K562 (cell line): ENCODE data around the gene PPP1R14C. TPM values are rescaled to one million over a fixed set of nuclear protein-coding genes. Genes with fewer than 3 reads are reported as not detected.

Source experiments
- EP300 ChIP-seq: IDR thresholded peaks from 2 replicates; pipeline ENCODE4 v1.6.1; 2012; ENCODE audit warnings: low read length, improper control_type of control experiment
- FOXM1 ChIP-seq, 2 experiments: fragments of 450-650 bp in 1 of 2; sonication (generic) in 1 of 2; formaldehyde crosslinking in 1 of 2; IDR thresholded peaks; 2 replicates each; pipeline versions ENCODE4 v1.6.1 to v1.9.0; 2017 to 2022; ENCODE audit warnings: low read depth in 2 of 2, mild to moderate bottlenecking in 2 of 2, missing genetic modification reagents in 1 of 2, moderate library complexity in 1 of 2
- HMGN3 ChIP-seq: IDR thresholded peaks from 2 replicates; pipeline ENCODE4 v1.6.1; 2011; ENCODE audit warnings: borderline replicate concordance, low read depth, mild to moderate bottlenecking, mixed read lengths, low read length; ENCODE audit not compliant: insufficient read length; ENCODE audit errors: extremely low read depth
- HNRNPUL1 ChIP-seq: fragments of 200-400 bp; formaldehyde crosslinking; IDR thresholded peaks from 2 replicates; pipeline ENCODE4 v1.6.1; 2017; ENCODE audit warnings: low read length
- JUNB ChIP-seq: fragments of 450-650 bp; formaldehyde crosslinking; conservative IDR thresholded peaks from 2 replicates; pipeline ENCODE4 v1.4.0; 2020; ENCODE audit warnings: mild to moderate bottlenecking
- KAT8 ChIP-seq: fragments of 450-650 bp; IDR thresholded peaks from 2 replicates; pipeline ENCODE4 v1.6.1; 2016; ENCODE audit warnings: low read depth, mild to moderate bottlenecking
- L3MBTL2 ChIP-seq: fragments of 450-650 bp; IDR thresholded peaks from 2 replicates; pipeline ENCODE4 v1.6.1; 2016; ENCODE audit warnings: mild to moderate bottlenecking, moderate library complexity
- MTA3 ChIP-seq: fragments of 450-650 bp; formaldehyde crosslinking; IDR thresholded peaks from 2 replicates; pipeline ENCODE4 v1.6.1; 2017; ENCODE audit warnings: mild to moderate bottlenecking, borderline replicate concordance
- PTRF ChIP-seq: fragments of 450-650 bp; IDR thresholded peaks from 2 replicates; pipeline ENCODE4 v1.6.1; 2016; ENCODE audit warnings: mild to moderate bottlenecking, missing genetic modification characterization, missing compliant biosample characterization
- RBM17 ChIP-seq: fragments of 200-400 bp; formaldehyde crosslinking; IDR thresholded peaks from 2 replicates; pipeline ENCODE4 v1.6.1; 2017; ENCODE audit warnings: low read depth, mild to moderate bottlenecking, low read length, borderline replicate concordance
- ZNF174 ChIP-seq: fragments of 250-450 bp; sonication (Bioruptor Pico); IDR thresholded peaks from 2 replicates; pipeline ENCODE4 v1.4.0; 2020; ENCODE audit warnings: mild to moderate bottlenecking
- ZNF253 ChIP-seq: fragments of 250-450 bp; sonication (Bioruptor Pico); conservative IDR thresholded peaks from 2 replicates; pipeline ENCODE4 v1.6.1; 2021; ENCODE audit warnings: mild to moderate bottlenecking
- ZNF354B ChIP-seq: fragments of 250-450 bp; sonication (Bioruptor Pico); IDR thresholded peaks from 2 replicates; pipeline ENCODE4 v1.4.0; 2020
- ZNF77 ChIP-seq: fragments of 250-450 bp; sonication (Bioruptor Pico); IDR thresholded peaks from 2 replicates; pipeline ENCODE4 v1.5.0; 2020
- ZNF830 ChIP-seq: fragments of 250-450 bp; sonication (Bioruptor Pico); IDR thresholded peaks from 2 replicates; pipeline ENCODE4 v1.5.0; 2021; ENCODE audit warnings: mild to moderate bottlenecking
- polyA plus RNA-seq, 8 experiments: library from polyadenylated mRNA; depleted of rRNA in 4 of 8; stranded (reverse) in 5 of 8; unstranded in 3 of 8; fragments of >200 nt; fragmentation: Nextera tagmentation in 2 of 8; fragmentation: Illumina TruSeq in 1 of 8; extraction: Ambion mirVana in 2 of 8; extraction: Trizol in 1 of 8; gene quantifications; 2 replicates each; pipeline versions ENCODE4 v1.2.1 to v1.2.3, GENCODE V29; 2011 to 2014; ENCODE audit warnings: inconsistent platforms in 1 of 8, missing spikeins in 1 of 8
- total RNA-seq, 7 experiments: library from RNA; depleted of rRNA in 6 of 7; stranded (reverse); fragments of >200 nt in 6 of 7; fragmentation: Illumina TruSeq in 2 of 7; extraction: Trizol in 2 of 7; gene quantifications; 2 replicates each; pipeline versions ENCODE4 v1.2.1 to v1.2.3, GENCODE V29; 2011 to 2021; ENCODE audit warnings: low replicate concordance in 1 of 7
- TF ChIP-seq, protein P1 (sequence below), 2 experiments: fragments of 450-650 bp in 1 of 2; sonication (generic) in 1 of 2; formaldehyde crosslinking in 1 of 2; IDR thresholded peaks; 2 replicates each; pipeline versions ENCODE4 v1.7.1 to v1.9.0; 2016 to 2022; ENCODE audit warnings: inconsistent platforms in 1 of 2, mild to moderate bottlenecking in 1 of 2, missing genetic modification reagents in 1 of 2
- TF ChIP-seq, protein P2 (sequence below): sonication (generic); formaldehyde crosslinking; IDR thresholded peaks from 2 replicates; pipeline ENCODE4 v1.8.1; 2023; ENCODE audit warnings: mild to moderate bottlenecking, missing genetic modification reagents

The PPP1R14C gene
- total and polyA plus RNA-seq, 9 of the 15 experiments (the other 6 are each of a cell fraction or from before 2014, with no cell fraction given), result 4.5 to 16.6 (median 11.9) TPM

DNA sequence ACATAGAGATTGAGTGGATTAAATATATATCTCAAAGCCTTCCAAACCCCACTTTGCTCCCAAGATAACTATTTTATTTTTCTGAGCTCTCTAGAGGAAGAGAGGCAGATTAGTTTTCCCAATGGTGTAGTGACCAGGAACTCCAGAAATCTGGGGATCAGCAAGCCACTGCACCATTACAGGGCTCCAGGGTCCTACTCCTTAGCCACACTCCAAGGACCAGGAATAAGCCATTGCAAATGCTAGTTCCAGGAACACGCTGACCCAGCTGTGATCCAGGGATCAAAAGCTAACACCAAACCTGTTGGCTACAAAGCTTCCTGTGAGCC, 128.3 kb downstream of the PPP1R14C start (continued):
- TF ChIP-seq, protein P1, sequence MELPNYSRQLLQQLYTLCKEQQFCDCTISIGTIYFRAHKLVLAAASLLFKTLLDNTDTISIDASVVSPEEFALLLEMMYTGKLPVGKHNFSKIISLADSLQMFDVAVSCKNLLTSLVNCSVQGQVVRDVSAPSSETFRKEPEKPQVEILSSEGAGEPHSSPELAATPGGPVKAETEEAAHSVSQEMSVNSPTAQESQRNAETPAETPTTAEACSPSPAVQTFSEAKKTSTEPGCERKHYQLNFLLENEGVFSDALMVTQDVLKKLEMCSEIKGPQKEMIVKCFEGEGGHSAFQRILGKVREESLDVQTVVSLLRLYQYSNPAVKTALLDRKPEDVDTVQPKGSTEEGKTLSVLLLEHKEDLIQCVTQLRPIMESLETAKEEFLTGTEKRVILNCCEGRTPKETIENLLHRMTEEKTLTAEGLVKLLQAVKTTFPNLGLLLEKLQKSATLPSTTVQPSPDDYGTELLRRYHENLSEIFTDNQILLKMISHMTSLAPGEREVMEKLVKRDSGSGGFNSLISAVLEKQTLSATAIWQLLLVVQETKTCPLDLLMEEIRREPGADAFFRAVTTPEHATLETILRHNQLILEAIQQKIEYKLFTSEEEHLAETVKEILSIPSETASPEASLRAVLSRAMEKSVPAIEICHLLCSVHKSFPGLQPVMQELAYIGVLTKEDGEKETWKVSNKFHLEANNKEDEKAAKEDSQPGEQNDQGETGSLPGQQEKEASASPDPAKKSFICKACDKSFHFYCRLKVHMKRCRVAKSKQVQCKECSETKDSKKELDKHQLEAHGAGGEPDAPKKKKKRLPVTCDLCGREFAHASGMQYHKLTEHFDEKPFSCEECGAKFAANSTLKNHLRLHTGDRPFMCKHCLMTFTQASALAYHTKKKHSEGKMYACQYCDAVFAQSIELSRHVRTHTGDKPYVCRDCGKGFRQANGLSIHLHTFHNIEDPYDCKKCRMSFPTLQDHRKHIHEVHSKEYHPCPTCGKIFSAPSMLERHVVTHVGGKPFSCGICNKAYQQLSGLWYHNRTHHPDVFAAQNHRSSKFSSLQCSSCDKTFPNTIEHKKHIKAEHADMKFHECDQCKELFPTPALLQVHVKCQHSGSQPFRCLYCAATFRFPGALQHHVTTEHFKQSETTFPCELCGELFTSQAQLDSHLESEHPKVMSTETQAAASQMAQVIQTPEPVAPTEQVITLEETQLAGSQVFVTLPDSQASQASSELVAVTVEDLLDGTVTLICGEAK (IDR thresholded peaks at IDR 0.05), result peak; percentile 24; the same call in 1 of the 2 replicates
- TF ChIP-seq, protein P1 (CRISPR knock-in tag; IDR thresholded peaks at IDR 0.05), result no peak
- TF ChIP-seq EP300 (no peak), PTRF (tag) (no peak), MTA3 (0 out of 2 replicates have a peak, but pooled peaks have one; percentile 10), HMGN3 (no peak), L3MBTL2 (no peak), KAT8 (no peak), ZNF77 (CRISPR knock-in tag) (no peak), RBM17 (no peak), ZNF174 (CRISPR knock-in tag) (no peak), ZNF830 (CRISPR knock-in tag) (no peak), FOXM1 (IDR thresholded peaks at IDR 0.05; ENCODE audit: low read depth) (no peak), FOXM1 (CRISPR knock-in tag; IDR thresholded peaks at IDR 0.05; ENCODE audit: low read depth) (peak; percentile 27; the same call in 1 of the 2 replicates), ZNF354B (0 out of 2 replicates have a peak, but pooled peaks have one; percentile 3), JUNB (CRISPR knock-in tag) (no peak), HNRNPUL1 (0 out of 2 replicates have a peak, but pooled peaks have one; percentile 21), ZNF253 (CRISPR knock-in tag) (no peak)
- TF ChIP-seq, protein P2, sequence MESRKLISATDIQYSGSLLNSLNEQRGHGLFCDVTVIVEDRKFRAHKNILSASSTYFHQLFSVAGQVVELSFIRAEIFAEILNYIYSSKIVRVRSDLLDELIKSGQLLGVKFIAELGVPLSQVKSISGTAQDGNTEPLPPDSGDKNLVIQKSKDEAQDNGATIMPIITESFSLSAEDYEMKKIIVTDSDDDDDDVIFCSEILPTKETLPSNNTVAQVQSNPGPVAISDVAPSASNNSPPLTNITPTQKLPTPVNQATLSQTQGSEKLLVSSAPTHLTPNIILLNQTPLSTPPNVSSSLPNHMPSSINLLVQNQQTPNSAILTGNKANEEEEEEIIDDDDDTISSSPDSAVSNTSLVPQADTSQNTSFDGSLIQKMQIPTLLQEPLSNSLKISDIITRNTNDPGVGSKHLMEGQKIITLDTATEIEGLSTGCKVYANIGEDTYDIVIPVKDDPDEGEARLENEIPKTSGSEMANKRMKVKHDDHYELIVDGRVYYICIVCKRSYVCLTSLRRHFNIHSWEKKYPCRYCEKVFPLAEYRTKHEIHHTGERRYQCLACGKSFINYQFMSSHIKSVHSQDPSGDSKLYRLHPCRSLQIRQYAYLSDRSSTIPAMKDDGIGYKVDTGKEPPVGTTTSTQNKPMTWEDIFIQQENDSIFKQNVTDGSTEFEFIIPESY (CRISPR knock-in tag), result no peak
